WERI-Rb-1 (cell line): ENCODE results near the gene RAB3C.
A peak's percentile ranks its signal among the peaks of the same experiment; 100 is the strongest.

Source experiments
- DNase-seq: peaks from one replicate; pipeline ENCODE4 v3.0.0-alpha.2; 2020
- H3K27ac ChIP-seq: fragments of 250-450 bp; sonication (Bioruptor Pico); 2 replicates; pipeline ENCODE4 v1.5.1; 2020; ENCODE audit warnings: mild to moderate bottlenecking, moderate library complexity
- H3K27me3 ChIP-seq: fragments of 250-450 bp; sonication (Bioruptor Pico); 2 replicates; pipeline ENCODE4 v1.5.1; 2021; ENCODE audit warnings: mild to moderate bottlenecking, low read depth, moderate library complexity; ENCODE audit not compliant: insufficient read depth, severe bottlenecking
- H3K36me3 ChIP-seq: fragments of 250-450 bp; sonication (Bioruptor Pico); 2 replicates; pipeline ENCODE4 v1.5.1; 2020; ENCODE audit warnings: mild to moderate bottlenecking, moderate library complexity
- H3K4me3 ChIP-seq: 2 replicates; pipeline ENCODE4 v1.5.1; 2011; ENCODE audit warnings: low read depth, mild to moderate bottlenecking, control low read depth, low read length
- H3K9me3 ChIP-seq: fragments of 250-450 bp; sonication (Bioruptor Pico); 2 replicates; pipeline ENCODE4 v1.5.1; 2021; ENCODE audit warnings: mild to moderate bottlenecking, moderate library complexity; ENCODE audit not compliant: severe bottlenecking
- TF ChIP-seq, protein P1 (sequence below): IDR thresholded peaks from 2 replicates; pipeline ENCODE4 v1.5.1; 2011; ENCODE audit warnings: low read depth, mild to moderate bottlenecking, control low read depth, inconsistent platforms, low read length

Gene RAB3C

DNA sequence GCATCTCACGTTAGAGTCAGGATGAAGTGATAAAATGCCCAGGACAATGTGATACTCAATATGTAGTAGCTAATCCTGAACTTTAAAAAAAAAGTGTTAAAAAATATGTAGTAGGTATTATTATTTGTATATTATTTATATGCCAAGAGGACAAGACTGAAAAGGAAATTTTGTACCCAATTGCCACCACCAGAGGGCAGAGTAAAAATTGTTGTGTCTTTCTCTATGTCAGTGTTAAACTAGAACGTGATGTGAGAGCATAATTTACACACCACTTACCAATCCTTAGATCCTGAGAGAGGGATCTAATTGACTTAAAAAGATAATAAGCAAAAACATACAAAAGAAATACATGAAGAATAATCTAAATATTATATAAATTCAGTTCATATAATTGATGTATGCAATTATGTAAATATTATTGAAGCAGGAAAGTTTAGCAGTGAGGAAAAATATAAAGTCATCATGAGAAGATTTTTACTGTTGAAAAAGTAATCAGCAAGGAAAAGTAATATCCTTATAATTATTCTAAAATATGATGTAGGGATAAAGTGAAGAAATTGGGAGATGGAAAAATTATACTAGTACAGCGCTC, 288.9 kb downstream of the RAB3C start:
- DNase-seq, result no peak
- TF ChIP-seq, protein P1, sequence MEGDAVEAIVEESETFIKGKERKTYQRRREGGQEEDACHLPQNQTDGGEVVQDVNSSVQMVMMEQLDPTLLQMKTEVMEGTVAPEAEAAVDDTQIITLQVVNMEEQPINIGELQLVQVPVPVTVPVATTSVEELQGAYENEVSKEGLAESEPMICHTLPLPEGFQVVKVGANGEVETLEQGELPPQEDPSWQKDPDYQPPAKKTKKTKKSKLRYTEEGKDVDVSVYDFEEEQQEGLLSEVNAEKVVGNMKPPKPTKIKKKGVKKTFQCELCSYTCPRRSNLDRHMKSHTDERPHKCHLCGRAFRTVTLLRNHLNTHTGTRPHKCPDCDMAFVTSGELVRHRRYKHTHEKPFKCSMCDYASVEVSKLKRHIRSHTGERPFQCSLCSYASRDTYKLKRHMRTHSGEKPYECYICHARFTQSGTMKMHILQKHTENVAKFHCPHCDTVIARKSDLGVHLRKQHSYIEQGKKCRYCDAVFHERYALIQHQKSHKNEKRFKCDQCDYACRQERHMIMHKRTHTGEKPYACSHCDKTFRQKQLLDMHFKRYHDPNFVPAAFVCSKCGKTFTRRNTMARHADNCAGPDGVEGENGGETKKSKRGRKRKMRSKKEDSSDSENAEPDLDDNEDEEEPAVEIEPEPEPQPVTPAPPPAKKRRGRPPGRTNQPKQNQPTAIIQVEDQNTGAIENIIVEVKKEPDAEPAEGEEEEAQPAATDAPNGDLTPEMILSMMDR, result peak; percentile 38; the same call in 1 of the 2 replicates
- no peaks in the 10 kb centered on the region for H3K36me3 ChIP-seq
- no peaks in the 10 kb centered on the region for H3K27me3 ChIP-seq
- no peak overlapping the region for H3K4me3 ChIP-seq
- no peaks in the 10 kb centered on the region for H3K9me3 ChIP-seq
- no peak overlapping the region for H3K27ac ChIP-seq

DNA sequence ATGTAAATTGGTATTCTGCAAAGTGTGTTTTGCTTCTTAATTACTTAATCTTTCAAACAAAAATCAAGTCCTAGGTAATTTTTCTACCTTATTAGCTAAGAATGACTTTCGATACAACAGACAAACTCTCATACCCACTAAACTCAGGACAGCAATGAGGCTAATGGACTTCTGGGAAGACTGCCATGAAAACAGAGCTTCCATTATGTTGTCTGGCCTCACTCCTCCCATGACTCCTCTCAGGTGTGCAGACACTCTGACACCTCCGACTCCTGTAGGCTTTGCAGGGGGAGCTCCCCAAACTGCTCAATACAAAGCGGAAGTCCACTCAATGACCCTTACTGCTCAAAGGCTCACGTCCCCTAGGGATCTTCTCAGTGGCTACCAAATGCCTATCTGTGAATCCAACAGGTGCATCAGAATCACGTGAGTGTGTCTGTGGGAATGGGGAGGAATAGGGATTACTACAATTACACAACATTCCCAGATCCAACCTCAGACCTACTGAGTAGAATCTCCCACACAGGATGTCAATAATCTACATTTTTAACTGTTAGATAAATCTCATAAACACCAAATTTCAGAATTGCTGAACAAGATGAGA, 289.9 kb downstream of the RAB3C start:
- TF ChIP-seq, protein P1, result no peak
- DNase-seq, result no peak

DNA sequence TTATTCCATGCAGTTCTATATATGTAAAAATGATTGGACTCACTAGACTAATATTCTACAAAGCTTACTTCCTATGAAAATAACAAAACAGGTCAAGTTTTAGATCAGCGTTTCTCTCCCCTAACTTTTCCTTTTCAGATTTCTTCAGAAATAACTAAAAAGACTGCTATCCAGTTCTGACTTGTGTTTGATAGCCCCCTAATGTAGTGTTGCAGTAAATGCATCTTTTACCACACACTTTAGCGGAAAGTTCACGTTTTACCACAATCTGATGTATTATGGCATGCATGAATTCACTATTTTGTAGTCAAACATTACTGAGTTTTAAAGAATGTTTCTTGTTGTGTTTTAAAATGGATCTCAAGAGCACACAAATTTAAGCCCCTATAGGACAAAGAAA, 292.7 kb downstream of the RAB3C start:
- Histone ChIP-seq H3K27me3 (no peaks in the 10 kb centered on the region), H3K27ac (no peak overlapping the region)
- TF ChIP-seq, protein P1, result no peak

More for the DNA sequence above, 289.9 kb downstream of the RAB3C start:
- no peaks in the 10 kb centered on the region for H3K27me3 ChIP-seq
- no peak overlapping the region for H3K27ac ChIP-seq
- no peak overlapping the region for H3K4me3 ChIP-seq
- H3K36me3 ChIP-seq, result no peaks in the 10 kb centered on the region
- H3K9me3 ChIP-seq, result no peaks in the 10 kb centered on the region

DNA sequence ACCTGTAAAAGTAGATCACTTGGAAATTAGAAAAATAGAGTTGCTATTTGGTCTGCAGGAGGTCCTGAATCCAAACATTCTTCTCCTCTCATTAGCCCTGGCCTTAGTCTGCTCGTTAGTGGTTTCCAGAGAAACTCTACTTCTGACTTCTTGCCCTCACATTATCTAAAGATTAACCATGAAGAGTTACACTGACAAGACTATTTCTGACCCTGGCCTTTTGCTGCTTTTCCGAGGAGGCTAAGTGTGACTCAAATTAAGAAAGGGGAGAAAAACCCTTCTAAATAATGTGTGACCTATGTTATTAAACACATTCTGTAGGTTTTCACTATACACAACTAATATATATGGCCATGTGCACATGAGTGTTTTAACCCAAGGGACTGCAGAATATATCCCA, 302.4 kb downstream of the RAB3C start:
- Histone ChIP-seq H3K9me3 (peaks cover 2% of the 10 kb centered on the region), H3K27me3 (no peaks in the 10 kb centered on the region), H3K27ac (no peak overlapping the region), H3K4me3 (no peak overlapping the region), H3K36me3 (no peaks in the 10 kb centered on the region)
- TF ChIP-seq, protein P1, result no peak
- DNase-seq, result no peak

More for the DNA sequence above, 292.7 kb downstream of the RAB3C start:
- no peak for DNase-seq
- Histone ChIP-seq H3K4me3 (no peak overlapping the region), H3K36me3 (no peaks in the 10 kb centered on the region), H3K9me3 (no peaks in the 10 kb centered on the region)

DNA sequence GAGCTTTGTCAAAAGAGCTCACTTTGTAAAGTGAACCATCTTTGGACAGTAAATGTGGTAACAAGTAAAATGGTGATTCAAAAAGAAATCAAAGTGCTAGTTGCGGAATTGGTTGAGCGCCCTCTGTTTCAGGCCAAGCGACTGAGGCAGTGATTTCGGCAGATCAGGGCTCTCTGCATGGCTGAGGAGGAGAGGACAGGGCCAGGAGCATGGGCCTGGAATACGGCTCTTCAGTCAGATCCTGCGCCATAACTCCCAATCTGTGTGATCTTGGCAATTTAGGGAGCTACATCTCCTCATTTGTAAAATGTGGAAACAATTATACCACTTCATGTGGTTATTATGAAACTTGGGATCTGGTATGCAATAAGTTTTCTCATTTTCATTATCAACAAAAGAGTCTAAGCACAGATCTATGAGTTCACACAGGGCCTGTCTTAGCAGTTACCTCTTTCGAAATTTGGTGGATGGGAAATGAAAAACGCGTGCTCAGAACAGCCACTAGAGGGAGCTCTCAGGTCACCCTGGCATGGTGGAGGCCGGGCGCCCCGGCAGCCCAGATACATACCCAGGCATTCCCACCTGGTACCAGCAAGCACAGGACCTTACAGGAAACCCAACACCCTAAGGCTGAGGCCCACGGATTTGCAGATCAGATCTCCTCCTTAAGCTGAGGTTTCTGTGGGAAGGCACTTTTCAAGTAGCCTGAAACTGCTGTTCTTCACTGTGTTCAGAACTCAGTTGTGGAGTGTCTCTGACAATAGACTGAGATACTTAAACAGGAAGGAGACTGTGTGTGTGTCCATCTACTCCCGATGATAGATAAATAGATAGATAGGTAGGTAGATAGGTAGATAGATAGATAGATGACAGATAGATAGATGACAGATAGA, 303.7 kb downstream of the RAB3C start:
- no peaks in the 10 kb centered on the region for H3K27me3 ChIP-seq
- H3K27ac ChIP-seq, result no peak overlapping the region
- DNase-seq, result peak; percentile 75
- TF ChIP-seq, protein P1, result peak; percentile 90
- peaks cover 2% of the 10 kb centered on the region for H3K9me3 ChIP-seq
- no peaks in the 10 kb centered on the region for H3K36me3 ChIP-seq
- no peak overlapping the region for H3K4me3 ChIP-seq
